Stimulated activated CD8-positive, alpha-beta memory T cell treated with anti-CD3 and anti-CD28 coated beads, Interleukin-15, amount 100 ng/mL, for 48 hours (primary cell): ENCODE results near the gene OR11A1.

Experiments
- DNase-seq, 2 donors: peaks; one replicate each; pipeline ENCODE4 v3.0.0-alpha.2; 2020; ENCODE audit warnings: low read depth in 2 of 2

OR11A1 gene

GRCh38 chr6:29456971-29457370, at the start of gene OR11A1, which contains the start of gene OR2H1:
Gene OR11A1, minus strand, starts transcription at chr6:29457071. Its CDS starts 29,430 bp downstream, at chr6:29427641.
Gene OR2H1, plus strand, starts transcription at chr6:29457155. Its CDS starts 4,615 bp downstream, at chr6:29461770.
- DNase-seq, result no peak

- no peak for DNase-seq
Observed at GRCh38 chr6:29506446-29507067, 49.7 kb upstream of the OR11A1 start.

GRCh38 chr6:29505808-29506207, 48.9 kb upstream of the OR11A1 start:
- no peak for DNase-seq

- no peak for DNase-seq
Observed at GRCh38 chr6:29504961-29505360, 48.1 kb upstream of the OR11A1 start.

GRCh38 chr6:29502597-29502996, 45.7 kb upstream of the OR11A1 start:
- no peak for DNase-seq

GRCh38 chr6:29502181-29502580, 45.3 kb upstream of the OR11A1 start:
- no peak for DNase-seq

- no peak for DNase-seq
Observed at GRCh38 chr6:29501106-29501505, 44.2 kb upstream of the OR11A1 start.

GRCh38 chr6:29500594-29500993, 43.7 kb upstream of the OR11A1 start:
- no peak for DNase-seq

- no peak for DNase-seq
Observed at GRCh38 chr6:29499704-29500103, 42.8 kb upstream of the OR11A1 start.

GRCh38 chr6:29496961-29497360, 40.1 kb upstream of the OR11A1 start:
- DNase-seq, result no peak

GRCh38 chr6:29495571-29495970, 38.7 kb upstream of the OR11A1 start:
- no peak for DNase-seq

GRCh38 chr6:29494131-29494530, 37.3 kb upstream of the OR11A1 start:
- DNase-seq, result no peak

GRCh38 chr6:29493261-29493660, 36.4 kb upstream of the OR11A1 start:
- no peak for DNase-seq

GRCh38 chr6:29491574-29491973, 34.7 kb upstream of the OR11A1 start:
- no peak for DNase-seq

GRCh38 chr6:29490552-29490951, 33.7 kb upstream of the OR11A1 start:
- no peak for DNase-seq

- DNase-seq, result no peak
Observed at GRCh38 chr6:29490055-29490454, 33.2 kb upstream of the OR11A1 start.

GRCh38 chr6:29489286-29489685, 32.4 kb upstream of the OR11A1 start:
- no peak for DNase-seq

- DNase-seq, result no peak
Observed at GRCh38 chr6:29488874-29489273, 32.0 kb upstream of the OR11A1 start.

GRCh38 chr6:29487660-29488059, 30.8 kb upstream of the OR11A1 start, which contains the start of gene MAS1L:
Gene MAS1L, minus strand, starts transcription at chr6:29487956. Its CDS starts 54 bp downstream, at chr6:29487902.
- DNase-seq, result no peak

GRCh38 chr6:29487131-29487530, 30.3 kb upstream of the OR11A1 start:
- DNase-seq, result no peak

GRCh38 chr6:29486577-29486976, 29.7 kb upstream of the OR11A1 start:
- DNase-seq, result no peak

GRCh38 chr6:29483735-29484134, 26.9 kb upstream of the OR11A1 start:
- no peak for DNase-seq

GRCh38 chr6:29483186-29483585, 26.3 kb upstream of the OR11A1 start:
- DNase-seq, result no peak

- no peak for DNase-seq
Observed at GRCh38 chr6:29479560-29479959, 22.7 kb upstream of the OR11A1 start.
